H1 (cell line): ENCODE results near the gene FPR2. TPM values are rescaled to one million over a fixed set of nuclear protein-coding genes. Genes with fewer than 3 reads are reported as not detected.

ENCODE experiments used
- CTCF ChIA-PET: fragments of 300-600 bp; sonication (Branson Sonifier 250); formaldehyde crosslinking; loops from one replicate; lab custom pipeline; 2021; ENCODE audit not compliant: partially characterized antibody; lab: Charles Lee
- POLR2A ChIA-PET: fragments of 300-600 bp; sonication (Branson Sonifier 250); formaldehyde crosslinking; loops from one replicate; lab custom pipeline; 2021; ENCODE audit warnings: inconsistent platforms; ENCODE audit not compliant: partially characterized antibody; lab: Charles Lee
- DNase-seq, 2 experiments: peaks; one replicate each; pipeline versions ENCODE4 v3.0.0 to v3.0.0-alpha.2; 2010 to 2022; ENCODE audit warnings: low spot score in 2 of 2, low read depth in 1 of 2, mixed read lengths in 1 of 2
- FAIRE-seq: peaks from 2 replicates; lab custom pipeline; 2011; peaks lifted over from hg19 to GRCh38; lab: Jason Lieb, UNC
- H2AFZ ChIP-seq: 2 replicates; pipeline ENCODE4 v1.8.1; 2012; ENCODE audit warnings: low read length, inconsistent platforms
- H2AK5ac ChIP-seq: 2 replicates; pipeline ENCODE4 v1.6.1; 2013; ENCODE audit warnings: low read depth, low read length
- H2BK120ac ChIP-seq: replicated peaks from 2 replicates; pipeline ENCODE3; 2013; ENCODE audit warnings: low read depth, low read length, inconsistent platforms
- H2BK12ac ChIP-seq: 2 replicates; pipeline ENCODE4 v1.6.1; 2013; ENCODE audit warnings: low read depth, low read length
- H2BK15ac ChIP-seq: 2 replicates; pipeline ENCODE4 v1.6.1; 2013; ENCODE audit warnings: low read length
- H2BK20ac ChIP-seq: 2 replicates; pipeline ENCODE4 v1.6.1; 2013; ENCODE audit warnings: low read length
- H2BK5ac ChIP-seq: 2 replicates; pipeline ENCODE4 v1.6.1; 2013; ENCODE audit warnings: low read depth, low read length
- H3K14ac ChIP-seq: 2 replicates; pipeline ENCODE4 v1.6.1; 2013; ENCODE audit warnings: inconsistent platforms; ENCODE audit not compliant: insufficient read length
- H3K18ac ChIP-seq: 2 replicates; pipeline ENCODE4 v1.6.1; 2013; ENCODE audit warnings: low read length; ENCODE audit errors: extremely low read depth
- H3K23ac ChIP-seq: 2 replicates; pipeline ENCODE4 v1.6.1; 2013; ENCODE audit warnings: inconsistent platforms; ENCODE audit not compliant: insufficient read length
- H3K23me2 ChIP-seq: 2 replicates; pipeline ENCODE4 v1.6.1; 2013; ENCODE audit warnings: low read depth, low read length
- H3K27ac ChIP-seq: 2 replicates; pipeline ENCODE4 v1.6.1; 2011; ENCODE audit warnings: low read depth, low read length, inconsistent platforms
- H3K27me3 ChIP-seq, 4 experiments: replicated peaks in 1 of 4; 1 replicate in 1 of 4; 2 replicates in 3 of 4; pipeline versions ENCODE4 v1.6.1 to v1.8.1; 2011 to 2013; ENCODE audit warnings: low read length in 3 of 4, mild to moderate bottlenecking in 3 of 4, inconsistent platforms in 2 of 4, mixed read lengths in 2 of 4, moderate library complexity in 1 of 4; ENCODE audit not compliant: control insufficient read depth in 3 of 4, insufficient read depth in 3 of 4; ENCODE audit errors: extremely low read depth in 1 of 4
- H3K36me3 ChIP-seq, 4 experiments: 2 replicates each; pipeline versions ENCODE4 v1.6.1 to v1.8.1; 2011 to 2013; ENCODE audit warnings: mild to moderate bottlenecking in 4 of 4, low read length in 3 of 4, moderate library complexity in 2 of 4, control low read depth in 1 of 4, inconsistent platforms in 1 of 4; ENCODE audit not compliant: insufficient read depth in 4 of 4, control insufficient read depth in 2 of 4
- H3K4ac ChIP-seq: replicated peaks from 2 replicates; pipeline ENCODE3; 2013; ENCODE audit warnings: low read length, low read depth, mixed read lengths, inconsistent platforms; ENCODE audit not compliant: insufficient read length
- H3K4me1 ChIP-seq, 4 experiments: replicated peaks in 1 of 4; 1 replicate in 1 of 4; 2 replicates in 3 of 4; pipeline versions ENCODE4 v1.6.1 to v1.8.1; 2011 to 2013; ENCODE audit warnings: low read length in 3 of 4, inconsistent platforms in 2 of 4, mixed read lengths in 1 of 4; ENCODE audit not compliant: insufficient read depth in 4 of 4, control insufficient read depth in 3 of 4
- H3K4me2 ChIP-seq, 2 experiments: 2 replicates each; pipeline versions ENCODE4 v1.6.1 to v1.8.1; 2011 to 2013; ENCODE audit warnings: low read depth in 2 of 2, low read length in 2 of 2, control low read depth in 1 of 2, inconsistent platforms in 1 of 2, mild to moderate bottlenecking in 1 of 2; ENCODE audit not compliant: insufficient read depth in 1 of 2
- H3K4me3 ChIP-seq, 4 experiments: fragments of 200-600, 300-600 bp in 1 of 4; sonication (generic), shearing (Covaris generic), sonication (Bioruptor Twin) in 1 of 4; 2 replicates each; pipeline versions ENCODE4 v1.5.1 to v1.8.1; 2011 to 2016; ENCODE audit warnings: low read length in 4 of 4, low read depth in 3 of 4, control low read depth in 2 of 4, inconsistent platforms in 2 of 4, mild to moderate bottlenecking in 2 of 4, mixed read lengths in 1 of 4, moderate library complexity in 1 of 4; ENCODE audit not compliant: insufficient read depth in 2 of 4; ENCODE audit errors: extremely low read depth in 1 of 4
- H3K56ac ChIP-seq: replicated peaks from 2 replicates; pipeline ENCODE3; 2013; ENCODE audit warnings: low read depth, mild to moderate bottlenecking, mixed read lengths, low read length, inconsistent platforms; ENCODE audit not compliant: insufficient read length
- H3K79me1 ChIP-seq: 2 replicates; pipeline ENCODE4 v1.6.1; 2013; ENCODE audit warnings: low read depth, low read length, control low read depth
- H3K79me2 ChIP-seq, 2 experiments: 2 replicates each; pipeline versions ENCODE4 v1.6.1 to v1.8.1; 2012 to 2013; ENCODE audit warnings: low read length in 2 of 2, mild to moderate bottlenecking in 2 of 2, inconsistent platforms in 1 of 2; ENCODE audit not compliant: insufficient read depth in 2 of 2, control insufficient read depth in 1 of 2
- H3K9ac ChIP-seq, 4 experiments: replicated peaks in 1 of 4; 1 replicate in 1 of 4; 2 replicates in 3 of 4; pipeline versions ENCODE4 v1.6.1 to v1.8.1; 2011 to 2013; ENCODE audit warnings: low read depth in 3 of 4, low read length in 3 of 4, control low read depth in 2 of 4, mild to moderate bottlenecking in 2 of 4, moderate library complexity in 2 of 4, inconsistent platforms in 1 of 4; ENCODE audit errors: extremely low read depth in 1 of 4
- H3K9me3 ChIP-seq, 2 experiments: 2 replicates each; pipeline versions ENCODE4 v1.6.1 to v1.8.1; 2012 to 2013; ENCODE audit warnings: mild to moderate bottlenecking in 2 of 2, moderate library complexity in 2 of 2, control low read depth in 1 of 2, inconsistent platforms in 1 of 2, low read depth in 1 of 2, low read length in 1 of 2, mixed read lengths in 1 of 2; ENCODE audit not compliant: insufficient read depth in 2 of 2
- H4K20me1 ChIP-seq, 2 experiments: replicated peaks in 1 of 2; 2 replicates each; pipeline versions ENCODE3 to v1.8.1; 2011 to 2013; ENCODE audit warnings: inconsistent platforms in 2 of 2, low read length in 2 of 2, mild to moderate bottlenecking in 1 of 2; ENCODE audit not compliant: insufficient read depth in 2 of 2, control insufficient read depth in 1 of 2
- H4K5ac ChIP-seq: 2 replicates; pipeline ENCODE4 v1.6.1; 2013; ENCODE audit warnings: low read length, low read depth, mixed read lengths, inconsistent platforms; ENCODE audit not compliant: insufficient read length
- H4K8ac ChIP-seq: 2 replicates; pipeline ENCODE4 v1.8.0; 2013; ENCODE audit warnings: mild to moderate bottlenecking, moderate library complexity, low read length, inconsistent platforms; ENCODE audit not compliant: insufficient read depth; ENCODE audit errors: extremely low read depth
- H4K91ac ChIP-seq: replicated peaks from 2 replicates; pipeline ENCODE3; 2013; ENCODE audit warnings: low read length, mixed read lengths, inconsistent platforms; ENCODE audit not compliant: insufficient read length
- POU5F1 ChIP-seq: IDR thresholded peaks from 2 replicates; pipeline ENCODE4 v1.6.1; 2011; ENCODE audit warnings: low read depth, mild to moderate bottlenecking, low read length, moderate library complexity
- WGBS, 2 experiments: shearing (Covaris generic) in 1 of 2; methylation state at CpG; one replicate each; pipeline versions ENCODE4 v1.1.6 to v1.1.7; 2013 to 2015; ENCODE audit warnings: low lambda C conversion rate in 2 of 2, mixed read lengths in 2 of 2, inconsistent platforms in 1 of 2, low coverage in 1 of 2, missing lambda C conversion rate in 1 of 2; ENCODE audit not compliant: insufficient replicate concordance in 2 of 2, insufficient coverage in 1 of 2, insufficient read length in 1 of 2; ENCODE audit errors: extremely low coverage in 1 of 2, missing lambda C conversion rate in 1 of 2; 5-methylcytosine and 5-hydroxymethylcytosine counted together
- polyA plus RNA-seq, 7 experiments: library from polyadenylated mRNA; depleted of rRNA in 3 of 7; stranded (reverse) in 5 of 7; unstranded in 2 of 7; fragments of >200 nt in 5 of 7; fragments of 200-250 nt in 2 of 7; gene quantifications; 1 replicate in 5 of 7; 2 replicates in 1 of 7; 4 replicates in 1 of 7; pipeline versions ENCODE4 v1.2.1 to v1.2.3, GENCODE V29; 2011 to 2013; ENCODE audit warnings: missing spikeins in 2 of 7, mixed read lengths in 2 of 7
- total RNA-seq: library from RNA; stranded (reverse); fragmentation: NEBNext Ultra II Directional; extraction: Animal tissue kit (Norgen Biotek cat#: 25700); gene quantifications from 2 replicates; pipeline ENCODE4 v1.2.1, GENCODE V29; 2021
- TF ChIP-seq, protein P1 (sequence below): IDR thresholded peaks from 2 replicates; pipeline ENCODE4 v1.6.1; 2011; ENCODE audit warnings: low read length, improper control_type of control experiment
- TF ChIP-seq, protein P2 (sequence below): IDR thresholded peaks from 2 replicates; pipeline ENCODE4 v1.6.1; 2012; ENCODE audit warnings: inconsistent platforms

FPR2 gene
- total and polyA plus RNA-seq, 2 of the 8 experiments (the other 6 are each of a cell fraction or from before 2014, with no cell fraction given), result 0.17 TPM; not detected in 1

DNA sequence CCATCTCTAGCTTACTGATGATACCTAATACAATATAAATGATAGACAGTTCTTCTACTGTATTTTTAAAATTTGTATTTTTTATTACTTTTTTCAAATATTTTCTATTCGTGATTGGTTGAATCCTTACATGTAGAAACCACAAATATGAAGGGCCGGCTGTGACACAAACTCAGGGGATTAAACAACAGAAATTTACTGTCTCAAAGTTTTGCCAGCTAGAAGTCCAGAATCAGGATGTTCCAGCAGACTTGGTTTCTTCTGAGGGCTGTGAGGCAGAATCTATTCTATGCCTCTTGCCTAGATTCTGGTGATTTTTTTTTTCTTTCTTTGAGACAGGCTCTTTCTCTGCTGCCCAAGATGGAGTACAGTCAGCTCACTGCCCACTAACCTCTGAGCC is 23.1 kb upstream of the FPR2 start:
- H3K14ac ChIP-seq, result no peak overlapping the region
- H2BK120ac ChIP-seq, result no peak overlapping the region
- H3K27ac ChIP-seq, result no peak overlapping the region
- no peak overlapping the region for H4K8ac ChIP-seq
- FAIRE-seq (no peak), DNase-seq (no peak)
- H4K5ac ChIP-seq, result no peak overlapping the region
- peaks cover 0 to 3% (median 0%) of the 10 kb centered on the region in 4 experiments; a peak in 2 of 7 replicates for H3K4me1 ChIP-seq
- no peak for TF ChIP-seq POU5F1
- TF ChIP-seq, protein P1, sequence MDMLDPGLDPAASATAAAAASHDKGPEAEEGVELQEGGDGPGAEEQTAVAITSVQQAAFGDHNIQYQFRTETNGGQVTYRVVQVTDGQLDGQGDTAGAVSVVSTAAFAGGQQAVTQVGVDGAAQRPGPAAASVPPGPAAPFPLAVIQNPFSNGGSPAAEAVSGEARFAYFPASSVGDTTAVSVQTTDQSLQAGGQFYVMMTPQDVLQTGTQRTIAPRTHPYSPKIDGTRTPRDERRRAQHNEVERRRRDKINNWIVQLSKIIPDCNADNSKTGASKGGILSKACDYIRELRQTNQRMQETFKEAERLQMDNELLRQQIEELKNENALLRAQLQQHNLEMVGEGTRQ, result no peak
- TF ChIP-seq, protein P2, sequence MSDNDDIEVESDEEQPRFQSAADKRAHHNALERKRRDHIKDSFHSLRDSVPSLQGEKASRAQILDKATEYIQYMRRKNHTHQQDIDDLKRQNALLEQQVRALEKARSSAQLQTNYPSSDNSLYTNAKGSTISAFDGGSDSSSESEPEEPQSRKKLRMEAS, result no peak
- H2BK20ac ChIP-seq, result no peak overlapping the region
- WGBS, 2 experiments, result 93% methylated on average over 2 of the region's 2 CpGs; no CpG with 5 or more reads in 1 of the 2 experiments
- no peaks in the 10 kb centered on the region for H3K23me2 ChIP-seq
- no peak overlapping the region for H2BK12ac ChIP-seq
- H3K4ac ChIP-seq, result no peak overlapping the region
- no peak overlapping the region for H3K18ac ChIP-seq
- H3K27me3 ChIP-seq, result no peaks in the 10 kb centered on the region
- no peak overlapping the region for H3K23ac ChIP-seq
- no peak overlapping the region for H2BK5ac ChIP-seq
- H3K56ac ChIP-seq, result no peak overlapping the region
- H3K79me2 ChIP-seq, result no peaks in the 10 kb centered on the region
- H3K4me2 ChIP-seq, result no peak overlapping the region
- CTCF ChIA-PET, result interaction anchor here (0.9 to 2.4 kb wide), 12 partner anchors 10 to 1327 kb away, joined by 3 to 17 read pairs (median 4); no protein-coding TSS in a partner anchor
- H4K91ac ChIP-seq, result no peak overlapping the region
- H2AFZ ChIP-seq, result no peak overlapping the region
- H2BK15ac ChIP-seq, result no peak overlapping the region
- no peak overlapping the region for H3K4me3 ChIP-seq
- no peaks in the 10 kb centered on the region for H3K36me3 ChIP-seq
- no peaks in the 10 kb centered on the region for H4K20me1 ChIP-seq
- POLR2A ChIA-PET, result interaction anchor here (0.9 to 1.0 kb wide), 2 partner anchors 10 to 165 kb away, joined by 3 read pairs; no protein-coding TSS in a partner anchor
- H3K79me1 ChIP-seq, result no peaks in the 10 kb centered on the region
- H2AK5ac ChIP-seq, result no peak overlapping the region
- H3K9me3 ChIP-seq, result no peaks in the 10 kb centered on the region
- no peak overlapping the region for H3K9ac ChIP-seq
